Measurements from ENCODE around the gene UQCC5. TPM values are rescaled to one million over a fixed set of nuclear protein-coding genes. Genes with fewer than 3 reads are reported as not detected.

Gene UQCC5
- total RNA-seq = 27.2 TPM

GRCh38 chr3:52536369-52537164 lies at the start of gene UQCC5:
TSS of gene UQCC5 (plus strand) at chr3:52536605. CDS start at chr3:52536756, 151 bp downstream.
- peak; percentile 98 for DNase-seq (ENCODE audit: low spot score)

GRCh38 chr3:52487050-52487787 lies 49.2 kb upstream of the UQCC5 start:
- DNase-seq (ENCODE audit: low spot score) = no peak

DNA sequence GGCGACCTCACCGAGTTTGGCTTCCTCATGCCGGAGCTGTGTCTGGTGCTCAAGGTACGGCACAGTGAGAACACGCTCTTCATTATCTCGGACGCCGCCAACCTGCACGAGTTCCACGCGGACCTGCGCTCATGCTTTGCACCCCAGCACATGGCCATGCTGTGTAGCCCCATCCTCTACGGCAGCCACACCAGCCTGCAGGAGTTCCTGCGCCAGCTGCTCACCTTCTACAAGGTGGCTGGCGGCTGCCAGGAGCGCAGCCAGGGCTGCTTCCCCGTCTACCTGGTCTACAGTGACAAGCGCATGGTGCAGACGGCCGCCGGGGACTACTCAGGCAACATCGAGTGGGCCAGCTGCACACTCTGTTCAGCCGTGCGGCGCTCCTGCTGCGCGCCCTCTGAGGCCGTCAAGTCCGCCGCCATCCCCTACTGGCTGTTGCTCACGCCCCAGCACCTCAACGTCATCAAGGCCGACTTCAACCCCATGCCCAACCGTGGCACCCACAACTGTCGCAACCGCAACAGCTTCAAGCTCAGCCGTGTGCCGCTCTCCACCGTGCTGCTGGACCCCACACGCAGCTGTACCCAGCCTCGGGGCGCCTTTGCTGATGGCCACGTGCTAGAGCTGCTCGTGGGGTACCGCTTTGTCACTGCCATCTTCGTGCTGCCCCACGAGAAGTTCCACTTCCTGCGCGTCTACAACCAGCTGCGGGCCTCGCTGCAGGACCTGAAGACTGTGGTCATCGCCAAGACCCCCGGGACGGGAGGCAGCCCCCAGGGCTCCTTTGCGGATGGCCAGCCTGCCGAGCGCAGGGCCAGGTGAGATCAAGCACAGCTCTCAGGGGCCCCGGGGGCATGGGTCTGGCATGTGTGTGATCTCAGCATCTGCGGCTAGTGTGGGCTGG lies 48.4 kb upstream of the UQCC5 start:
- no peak for DNase-seq (ENCODE audit: low spot score)

DNA sequence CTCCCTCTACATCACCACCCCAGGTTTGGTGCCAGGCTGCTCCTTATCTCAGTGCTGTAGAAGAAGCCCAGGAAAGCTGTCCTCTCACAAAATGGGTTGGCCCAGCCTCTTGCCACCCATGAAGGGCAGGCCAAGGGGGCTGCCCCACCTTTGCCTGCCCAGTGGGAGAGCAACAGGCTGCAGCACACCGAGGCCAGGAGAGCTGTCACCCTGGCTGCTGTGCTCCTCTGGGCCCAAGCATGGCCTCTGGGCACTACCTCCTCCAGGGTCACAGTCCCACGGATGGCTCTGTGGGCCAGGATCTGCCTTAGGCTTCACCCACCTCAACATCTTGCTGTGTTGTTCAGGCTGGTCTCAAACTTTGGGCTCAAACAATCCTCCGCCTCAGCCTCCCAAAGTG lies 47.7 kb upstream of the UQCC5 start:
- DNase-seq (ENCODE audit: low spot score) = no peak

- no peak for DNase-seq (ENCODE audit: low spot score)
These were observed 47.0 kb upstream of the UQCC5 start for GRCh38 chr3:52489453-52489852.

GRCh38 chr3:52490035-52490938 lies 46.1 kb upstream of the UQCC5 start:
- no peak for DNase-seq (ENCODE audit: low spot score)

DNA sequence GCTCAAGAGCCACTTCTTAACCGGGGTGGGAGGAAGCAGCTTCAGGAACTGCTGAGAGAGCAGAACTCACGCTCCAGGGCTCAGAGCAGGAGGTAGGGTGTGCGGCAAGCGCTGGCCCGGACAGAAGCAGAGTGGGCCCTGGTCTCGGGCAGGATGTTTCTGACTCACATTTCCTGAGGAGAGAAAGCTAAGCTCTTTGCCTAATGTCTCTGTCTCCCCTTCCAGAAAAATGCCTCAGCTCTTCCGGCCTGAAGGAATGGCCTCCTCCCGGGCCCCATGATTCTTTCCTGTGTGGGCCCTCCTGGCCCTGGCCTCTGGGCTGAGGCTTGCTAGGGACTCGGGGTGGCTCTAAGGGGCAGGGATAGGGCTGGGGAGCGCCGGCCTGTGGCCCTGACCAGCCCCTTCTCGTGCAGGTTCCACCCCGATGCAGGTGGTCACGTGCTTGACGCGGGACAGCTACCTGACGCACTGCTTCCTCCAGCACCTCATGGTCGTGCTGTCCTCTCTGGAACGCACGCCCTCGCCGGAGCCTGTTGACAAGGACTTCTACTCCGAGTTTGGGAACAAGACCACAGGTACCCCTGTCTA lies 45.4 kb upstream of the UQCC5 start:
- no peak for DNase-seq (ENCODE audit: low spot score)

- DNase-seq (ENCODE audit: low spot score) = no peak
These were observed 44.3 kb upstream of the UQCC5 start for GRCh38 chr3:52492059-52492458.

GRCh38 chr3:52493232-52494017 lies 43.0 kb upstream of the UQCC5 start:
- no peak for DNase-seq (ENCODE audit: low spot score)

DNA sequence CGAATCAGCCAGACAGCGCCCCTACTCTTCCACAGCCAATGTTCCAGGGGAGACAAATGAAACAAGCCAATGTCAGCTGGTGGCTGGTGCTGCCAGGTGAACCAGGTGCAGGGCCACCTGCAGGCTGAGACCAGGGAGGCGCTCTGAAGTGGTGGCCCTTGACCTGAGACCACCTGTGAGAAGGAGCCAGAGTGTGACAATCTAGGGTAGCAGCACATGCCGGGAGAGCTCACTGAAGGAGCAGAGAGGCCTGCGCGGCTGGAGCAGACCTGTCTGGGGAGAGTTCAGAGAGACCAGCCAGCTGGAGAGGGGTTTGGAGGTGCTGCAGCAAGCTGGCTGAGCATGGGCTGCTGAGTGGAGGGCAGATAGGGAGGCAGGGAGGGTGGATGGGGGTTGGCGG lies 42.0 kb upstream of the UQCC5 start:
- DNase-seq (ENCODE audit: low spot score) = no peak

- DNase-seq (ENCODE audit: low spot score) = peak; percentile 64
These were observed 41.4 kb upstream of the UQCC5 start, which contains the start of gene STAB1 for GRCh38 chr3:52494886-52495495. TSS of gene STAB1 (plus strand) at chr3:52495338. CDS start at chr3:52495414, 76 bp downstream.

DNA sequence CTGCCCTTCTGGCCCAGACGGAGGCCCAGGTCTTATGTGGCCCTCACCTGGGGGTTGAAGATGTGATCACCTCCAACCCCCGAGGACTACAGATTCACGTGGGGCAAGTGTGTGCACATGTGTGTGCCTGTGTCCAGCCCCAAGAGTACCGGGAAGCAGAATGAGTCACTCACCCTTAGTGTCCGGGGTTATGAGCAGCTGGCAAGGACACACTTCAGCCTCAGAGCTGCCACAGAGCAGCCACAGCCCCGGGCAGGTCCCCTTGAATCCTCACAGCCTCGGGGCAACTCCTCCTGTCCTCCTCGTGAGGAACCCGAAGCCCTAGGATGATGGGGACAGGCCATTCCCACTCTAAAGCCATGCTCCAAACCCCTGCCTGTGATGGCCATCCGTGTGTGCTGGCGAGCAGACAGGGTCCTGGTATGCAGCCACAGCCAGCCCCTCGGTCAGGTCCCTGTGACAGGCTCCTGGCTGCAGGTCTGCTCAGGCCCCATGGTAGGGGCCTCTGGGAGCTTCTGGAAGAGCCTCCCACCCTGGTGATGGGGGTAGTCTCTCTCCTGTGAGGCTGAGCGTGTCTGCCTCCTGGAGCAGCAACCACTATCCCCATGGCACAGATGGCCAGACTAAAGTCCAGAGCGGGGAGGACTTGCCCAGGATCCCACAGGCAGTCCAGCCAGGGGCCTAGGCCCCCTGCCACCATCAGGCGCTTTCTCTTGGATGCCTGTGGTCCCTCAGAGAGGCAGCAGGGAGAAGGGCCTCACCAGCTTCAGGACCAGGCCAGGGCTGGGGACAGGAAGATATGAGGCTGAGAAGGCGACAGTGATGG lies 40.4 kb upstream of the UQCC5 start:
- DNase-seq (ENCODE audit: low spot score) = no peak

- no peak for DNase-seq (ENCODE audit: low spot score)
These were observed 38.0 kb upstream of the UQCC5 start for GRCh38 chr3:52498137-52499054.

DNA sequence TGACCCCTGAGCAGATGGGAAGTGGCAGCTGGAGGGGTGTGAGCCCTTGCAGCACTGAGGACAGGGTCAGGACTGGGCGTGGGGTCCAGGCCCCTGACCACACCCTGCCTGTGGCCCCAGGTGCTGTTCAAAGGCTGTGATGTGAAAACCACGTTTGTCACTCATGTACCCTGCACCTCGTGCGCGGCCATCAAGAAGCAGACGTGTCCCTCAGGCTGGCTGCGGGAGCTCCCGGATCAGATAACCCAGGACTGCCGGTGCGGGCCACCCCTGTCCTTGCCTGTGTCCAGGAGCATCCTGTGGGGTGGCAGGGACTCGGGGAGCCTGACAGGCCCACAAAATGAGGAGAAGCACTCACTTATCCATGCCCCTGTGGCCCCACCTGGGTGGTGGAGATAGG lies 35.4 kb upstream of the UQCC5 start:
- DNase-seq (ENCODE audit: low spot score) = no peak

DNA sequence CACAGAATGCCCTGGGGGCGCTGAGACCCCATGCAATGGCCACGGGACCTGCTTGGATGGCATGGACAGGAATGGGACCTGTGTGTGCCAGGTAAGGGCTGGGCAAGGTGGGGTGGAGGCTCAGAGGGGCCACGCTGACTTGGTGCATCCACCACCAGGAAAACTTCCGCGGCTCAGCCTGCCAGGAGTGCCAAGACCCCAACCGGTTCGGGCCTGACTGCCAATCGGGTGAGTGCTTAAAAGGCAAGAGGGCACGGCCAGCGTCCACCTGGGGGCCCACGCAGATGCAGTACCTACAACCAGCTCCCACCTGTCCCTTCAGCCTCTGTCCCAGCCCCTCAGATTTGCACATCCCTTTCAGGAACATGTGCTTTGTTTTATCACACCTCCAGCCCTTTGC lies 34.4 kb upstream of the UQCC5 start:
- DNase-seq (ENCODE audit: low spot score) = no peak

DNA sequence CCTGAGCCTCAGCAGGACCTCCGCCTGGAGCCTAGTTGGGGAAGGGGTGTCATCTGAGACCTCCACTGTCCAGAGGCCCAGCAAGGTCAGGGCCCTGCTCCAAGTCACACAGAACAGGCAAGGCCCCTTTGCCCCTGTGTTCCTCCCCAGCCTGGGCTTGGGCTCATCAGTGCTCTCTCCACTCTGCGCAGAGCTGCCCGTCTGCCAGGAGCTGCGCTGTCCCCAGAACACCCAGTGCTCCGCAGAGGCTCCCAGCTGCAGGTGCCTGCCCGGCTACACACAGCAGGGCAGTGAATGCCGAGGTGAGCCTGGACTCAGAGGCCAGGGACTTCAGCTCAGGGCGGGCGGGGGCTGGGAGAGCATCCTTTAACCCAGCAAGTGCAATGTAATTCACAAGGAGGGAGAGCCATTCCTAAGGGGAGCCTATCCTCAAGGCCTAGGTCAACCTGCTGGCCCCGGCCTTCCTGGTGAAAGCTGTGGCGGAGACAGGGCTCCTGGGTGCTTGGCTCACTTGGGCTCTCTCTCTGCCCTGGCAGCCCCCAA lies 33.5 kb upstream of the UQCC5 start:
- no peak for DNase-seq (ENCODE audit: low spot score)
